Mesendoderm (in vitro differentiated cells): ENCODE measurements around the gene KCNH4.

ENCODE experiments used
- DNase-seq: peaks from one replicate; pipeline ENCODE4 v3.0.0; 2013
- H2AK5ac ChIP-seq: 2 replicates; pipeline ENCODE4 v1.6.1; 2013; ENCODE audit warnings: low read length, inconsistent platforms
- H2BK120ac ChIP-seq: 2 replicates; pipeline ENCODE4 v1.6.1; 2013; ENCODE audit warnings: low read depth, mild to moderate bottlenecking, low read length, moderate library complexity, mixed read lengths
- H2BK15ac ChIP-seq: replicated peaks from 2 replicates; pipeline ENCODE4 v1.6.1; 2013; ENCODE audit warnings: low read depth, mild to moderate bottlenecking, moderate library complexity
- H2BK5ac ChIP-seq: 2 replicates; pipeline ENCODE4 v1.6.1; 2013; ENCODE audit warnings: low read length, inconsistent platforms
- H3K18ac ChIP-seq: 2 replicates; pipeline ENCODE4 v1.6.1; 2013; ENCODE audit warnings: mild to moderate bottlenecking, low read length, mixed read lengths
- H3K23ac ChIP-seq: one replicate; pipeline ENCODE4 v1.6.1; 2013; ENCODE audit warnings: low read length
- H3K27ac ChIP-seq: 2 replicates; pipeline ENCODE4 v1.5.1; 2013; ENCODE audit warnings: low read depth, mild to moderate bottlenecking, inconsistent platforms, low read length, moderate library complexity
- H3K27me3 ChIP-seq: 2 replicates; pipeline ENCODE4 v1.6.1; 2013; ENCODE audit warnings: low read length, control low read depth, mild to moderate bottlenecking, inconsistent platforms; ENCODE audit not compliant: insufficient read depth, poor library complexity
- H3K36me3 ChIP-seq: 2 replicates; pipeline ENCODE4 v1.6.1; 2013; ENCODE audit warnings: low read length, inconsistent platforms; ENCODE audit not compliant: control insufficient read depth, insufficient read depth
- H3K4ac ChIP-seq: one replicate; pipeline ENCODE4 v1.6.1; 2013; ENCODE audit warnings: low read depth, mild to moderate bottlenecking, low read length, moderate library complexity
- H3K4me1 ChIP-seq: 2 replicates; pipeline ENCODE4 v1.6.1; 2013; ENCODE audit warnings: low read depth, low read length, inconsistent platforms; ENCODE audit not compliant: control insufficient read depth
- H3K4me2 ChIP-seq: 2 replicates; pipeline ENCODE4 v1.6.1; 2013; ENCODE audit warnings: low read length
- H3K4me3 ChIP-seq: 2 replicates; pipeline ENCODE4 v1.5.1; 2013; ENCODE audit warnings: mild to moderate bottlenecking, low read length
- H3K56ac ChIP-seq: one replicate; pipeline ENCODE4 v1.6.1; 2013; ENCODE audit warnings: low read length
- H3K79me1 ChIP-seq: 2 replicates; pipeline ENCODE4 v1.6.1; 2013; ENCODE audit warnings: low read length, inconsistent platforms
- H3K79me2 ChIP-seq: 2 replicates; pipeline ENCODE4 v1.6.1; 2013; ENCODE audit warnings: mild to moderate bottlenecking, low read length; ENCODE audit not compliant: control insufficient read depth, insufficient read depth
- H3K9ac ChIP-seq: 2 replicates; pipeline ENCODE4 v1.6.1; 2013; ENCODE audit warnings: low read length, inconsistent platforms
- H4K5ac ChIP-seq: one replicate; pipeline ENCODE4 v1.6.1; 2013; ENCODE audit warnings: low read length
- H4K8ac ChIP-seq: one replicate; pipeline ENCODE4 v1.6.1; 2013; ENCODE audit warnings: low read depth, mild to moderate bottlenecking, control low read depth, low read length, moderate library complexity
- WGBS: extraction: QIAGEN DNeasy Blood & Tissue Kit; methylation state at CpG from one replicate; pipeline ENCODE4 v1.1.7; 2013; ENCODE audit warnings: low lambda C conversion rate, missing lambda C conversion rate; ENCODE audit not compliant: insufficient coverage; ENCODE audit errors: extremely low coverage; 5-methylcytosine and 5-hydroxymethylcytosine counted together

Gene KCNH4

DNA sequence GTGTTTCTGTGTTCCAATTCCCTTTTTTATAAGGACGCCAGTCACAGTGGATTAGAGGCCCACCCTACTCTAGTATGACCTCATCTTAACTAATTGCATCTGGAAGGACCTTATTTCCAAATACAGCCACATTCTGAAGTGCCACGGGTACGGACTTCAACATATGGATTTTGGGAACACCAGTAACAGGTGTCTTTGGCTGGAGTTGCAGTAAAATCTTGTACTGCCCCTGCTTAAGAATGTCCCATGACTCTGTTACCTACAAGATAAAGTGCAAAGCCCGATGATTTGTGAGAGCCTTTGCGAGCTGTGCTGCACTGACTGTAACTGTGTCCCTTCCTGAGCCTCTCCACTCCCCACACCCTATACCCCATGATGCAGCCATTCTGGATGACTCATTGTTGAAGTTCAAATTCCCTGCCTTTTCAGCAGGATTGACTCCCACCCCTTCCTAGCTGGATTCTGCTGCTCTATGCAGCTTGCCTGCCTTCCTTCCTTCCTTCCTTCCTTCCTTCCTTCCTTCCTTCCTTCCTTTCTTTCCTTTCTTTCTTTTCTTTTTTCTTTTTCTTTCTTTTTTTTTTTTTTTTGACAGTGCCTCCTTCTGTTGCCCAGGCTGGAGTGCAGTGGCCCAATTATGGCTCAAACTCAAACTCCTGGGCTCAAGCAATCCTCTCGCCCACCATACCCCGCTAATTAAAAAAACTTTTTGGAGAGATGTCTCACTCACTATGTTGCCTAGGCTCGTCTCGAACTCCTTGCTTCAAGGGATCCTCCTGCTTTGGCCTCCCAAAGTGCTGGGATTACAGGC, 2.2 kb upstream of the KCNH4 start:
- H3K23ac ChIP-seq = no peak overlapping the region
- peak; percentile 60 for DNase-seq
- H3K4me3 ChIP-seq = no peak overlapping the region
- no peak overlapping the region for H3K27ac ChIP-seq
- H3K27me3 ChIP-seq = peaks cover 6% of the 10 kb centered on the region
- no peaks in the 10 kb centered on the region for H3K4me1 ChIP-seq
- no peak overlapping the region for H2AK5ac ChIP-seq
- no peak overlapping the region for H3K18ac ChIP-seq
- peak overlapping the region; percentile 63 for H3K9ac ChIP-seq
- H2BK15ac ChIP-seq = no peak overlapping the region
- no peaks in the 10 kb centered on the region for H3K79me1 ChIP-seq
- peak overlapping the region; percentile 80 for H3K56ac ChIP-seq
- no peaks in the 10 kb centered on the region for H3K79me2 ChIP-seq
- peak overlapping the region; percentile 52 for H3K4me2 ChIP-seq
- no peak overlapping the region for H4K5ac ChIP-seq
- H2BK5ac ChIP-seq = no peak overlapping the region
- H4K8ac ChIP-seq = no peak overlapping the region
- no peak overlapping the region for H3K4ac ChIP-seq
- no CpG with 5 or more reads among the region's 9 CpGs for WGBS
- H3K36me3 ChIP-seq = no peaks in the 10 kb centered on the region
- H2BK120ac ChIP-seq = no peak overlapping the region

GRCh38 chr17:42181851-42182207, 887 bp upstream of the KCNH4 start:
- Histone ChIP-seq H4K5ac (no peak overlapping the region), H4K8ac (no peak overlapping the region), H3K4ac (no peak overlapping the region), H3K79me1 (no peaks in the 10 kb centered on the region), H2BK15ac (no peak overlapping the region), H3K9ac (no peak overlapping the region), H3K27ac (no peak overlapping the region), H3K18ac (no peak overlapping the region), H3K4me3 (no peak overlapping the region), H3K56ac (no peak overlapping the region), H2BK120ac (no peak overlapping the region), H3K23ac (no peak overlapping the region), H3K4me1 (no peaks in the 10 kb centered on the region), H3K27me3 (peaks cover 6% of the 10 kb centered on the region), H3K79me2 (no peaks in the 10 kb centered on the region), H2AK5ac (no peak overlapping the region), H3K36me3 (no peaks in the 10 kb centered on the region), H3K4me2 (no peak overlapping the region), H2BK5ac (no peak overlapping the region)
- DNase-seq = no peak
- WGBS = no CpG with 5 or more reads among the region's 2 CpGs

DNA sequence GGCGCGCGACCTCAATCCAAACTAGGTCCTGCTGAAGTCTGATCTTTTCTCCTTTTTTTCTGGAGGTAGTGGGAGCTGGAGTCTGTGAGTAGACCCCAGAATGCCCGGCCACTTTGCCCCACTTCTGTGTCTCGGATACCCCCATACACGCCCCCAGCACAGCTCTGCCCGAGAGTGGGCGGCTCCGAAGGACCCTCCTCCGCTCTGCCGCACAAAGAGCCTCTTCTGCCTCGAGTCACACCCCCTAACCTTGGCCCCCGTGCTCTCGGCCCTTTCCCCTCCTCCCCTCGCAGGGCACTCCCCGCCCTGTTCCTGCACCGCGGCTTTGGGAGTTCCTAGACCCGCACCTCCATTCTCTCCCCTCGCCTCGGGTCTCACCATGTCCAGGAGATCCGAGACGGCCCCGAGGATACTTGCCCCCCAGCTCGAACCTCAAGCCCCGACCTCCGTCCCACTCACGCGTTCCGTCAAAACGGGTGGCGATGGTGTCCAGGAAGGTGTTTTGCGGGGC, 476 bp downstream of the KCNH4 start:
- H2BK5ac ChIP-seq = no peak overlapping the region
- peak overlapping the region; percentile 48 for H3K4me2 ChIP-seq
- peaks cover 6% of the 10 kb centered on the region for H3K27me3 ChIP-seq
- no peak overlapping the region for H3K23ac ChIP-seq
- H2BK15ac ChIP-seq = no peak overlapping the region
- DNase-seq = no peak
- no peaks in the 10 kb centered on the region for H3K4me1 ChIP-seq
- H4K5ac ChIP-seq = no peak overlapping the region
- H3K36me3 ChIP-seq = no peaks in the 10 kb centered on the region
- H3K56ac ChIP-seq = no peak overlapping the region
- no peak overlapping the region for H3K4me3 ChIP-seq
- H3K79me2 ChIP-seq = no peaks in the 10 kb centered on the region
- H2AK5ac ChIP-seq = no peak overlapping the region
- no peak overlapping the region for H2BK120ac ChIP-seq
- no peak overlapping the region for H4K8ac ChIP-seq
- H3K27ac ChIP-seq = no peak overlapping the region
- no peak overlapping the region for H3K9ac ChIP-seq
- H3K18ac ChIP-seq = no peak overlapping the region
- no CpG with 5 or more reads among the region's 33 CpGs for WGBS
- H3K4ac ChIP-seq = no peak overlapping the region
- no peaks in the 10 kb centered on the region for H3K79me1 ChIP-seq

- no peak overlapping the region for H2BK5ac ChIP-seq
- no peak overlapping the region for H2BK120ac ChIP-seq
- no peak overlapping the region for H3K23ac ChIP-seq
- no peaks in the 10 kb centered on the region for H3K79me2 ChIP-seq
- peak; percentile 78 for DNase-seq
- no peak overlapping the region for H4K5ac ChIP-seq
- H3K56ac ChIP-seq = no peak overlapping the region
- no peak overlapping the region for H2AK5ac ChIP-seq
- H4K8ac ChIP-seq = no peak overlapping the region
- no CpG with 5 or more reads among the region's 20 CpGs for WGBS
- no peak overlapping the region for H3K9ac ChIP-seq
- no peaks in the 10 kb centered on the region for H3K79me1 ChIP-seq
- H3K27ac ChIP-seq = no peak overlapping the region
- no peak overlapping the region for H3K4ac ChIP-seq
- H3K27me3 ChIP-seq = peaks cover 6% of the 10 kb centered on the region
- no peaks in the 10 kb centered on the region for H3K4me1 ChIP-seq
- no peak overlapping the region for H3K4me3 ChIP-seq
- no peak overlapping the region for H3K18ac ChIP-seq
- no peaks in the 10 kb centered on the region for H3K36me3 ChIP-seq
- H3K4me2 ChIP-seq = peak overlapping the region; percentile 48
- no peak overlapping the region for H2BK15ac ChIP-seq
Observed at GRCh38 chr17:42179911-42180410, 981 bp downstream of the KCNH4 start.

- Histone ChIP-seq H2BK15ac (no peak overlapping the region), H3K79me2 (no peaks in the 10 kb centered on the region), H3K4me2 (no peak overlapping the region), H2AK5ac (no peak overlapping the region), H4K5ac (no peak overlapping the region), H3K23ac (no peak overlapping the region), H3K36me3 (no peaks in the 10 kb centered on the region), H3K4me1 (no peaks in the 10 kb centered on the region), H3K18ac (no peak overlapping the region), H3K79me1 (no peaks in the 10 kb centered on the region), H3K27ac (no peak overlapping the region), H3K4ac (no peak overlapping the region), H3K27me3 (peaks cover 6% of the 10 kb centered on the region), H2BK120ac (no peak overlapping the region), H3K56ac (no peak overlapping the region), H3K4me3 (no peak overlapping the region), H3K9ac (no peak overlapping the region), H2BK5ac (no peak overlapping the region), H4K8ac (no peak overlapping the region)
- no CpG with 5 or more reads among the region's 1 CpG for WGBS
- no peak for DNase-seq
Observed at GRCh38 chr17:42179335-42179734, 1.6 kb downstream of the KCNH4 start.
